Panc1 (cell line): ENCODE measurements around the gene PSMB7.

Experiments
- CTCF ChIP-seq: fragments of 450-650 bp; IDR thresholded peaks from 2 replicates; pipeline ENCODE4 v1.5.1; 2017; ENCODE audit warnings: mild to moderate bottlenecking
- POLR2AphosphoS5 ChIP-seq: IDR thresholded peaks from 2 replicates; pipeline ENCODE4 v1.6.1; 2012; ENCODE audit warnings: mild to moderate bottlenecking, low read depth, low read length, moderate library complexity
- SIN3A ChIP-seq: IDR thresholded peaks from 2 replicates; pipeline ENCODE4 v1.6.1; 2012; ENCODE audit warnings: low read depth, mild to moderate bottlenecking, low read length, moderate library complexity, borderline replicate concordance; ENCODE audit not compliant: insufficient read depth
- TCF7L2 ChIP-seq: IDR thresholded peaks from 2 replicates; pipeline ENCODE4 v1.6.1; 2011; ENCODE audit warnings: mild to moderate bottlenecking, low read depth, low read length, inconsistent platforms

- no peak for TF ChIP-seq CTCF
- no peak for TF ChIP-seq SIN3A
- no peak for TF ChIP-seq POLR2AphosphoS5
- no peak for TF ChIP-seq TCF7L2
Observed at GRCh38 chr9:124412228-124412575, 3.0 kb downstream of the PSMB7 start.
